K562 (cell line): Measurements from ENCODE around the gene RNU2-63P. TPM values are rescaled to one million over a fixed set of nuclear protein-coding genes. Genes with fewer than 3 reads are reported as not detected.
A peak's percentile ranks its signal among the peaks of the same experiment; 100 is the strongest.

Experiments
- ARHGAP35 ChIP-seq: fragments of 450-650 bp; IDR thresholded peaks from 2 replicates; pipeline ENCODE4 v1.6.1; 2018; ENCODE audit not compliant: partially characterized antibody
- DMBX1 ChIP-seq: fragments of 250-450 bp; sonication (Bioruptor Pico); IDR thresholded peaks from 2 replicates; pipeline ENCODE4 v1.8.0; 2022; ENCODE audit warnings: inconsistent platforms, mild to moderate bottlenecking, moderate library complexity, borderline replicate concordance
- FIP1L1 ChIP-seq: fragments of 200-400 bp; formaldehyde crosslinking; IDR thresholded peaks from 2 replicates; pipeline ENCODE4 v1.6.1; 2018; ENCODE audit warnings: mild to moderate bottlenecking, low read depth, low read length; ENCODE audit not compliant: poor library complexity, severe bottlenecking
- FOXA3 ChIP-seq, 2 experiments: fragments of 450-650 bp in 1 of 2; sonication (generic) in 1 of 2; formaldehyde crosslinking; IDR thresholded peaks in 1 of 2; conservative IDR thresholded peaks in 1 of 2; 2 replicates each; pipeline versions ENCODE4 v1.4.0 to v1.8.0; 2020 to 2022; ENCODE audit warnings: mild to moderate bottlenecking in 2 of 2, missing genetic modification reagents in 1 of 2
- GTF2E2 ChIP-seq: fragments of 200-800 bp; sonication (Bioruptor generic); IDR thresholded peaks from 2 replicates; pipeline ENCODE4 v1.6.1; 2016; ENCODE audit warnings: missing genetic modification characterization, missing compliant biosample characterization
- KDM5B ChIP-seq: fragments of 200-600 bp; sonication (generic); IDR thresholded peaks from 2 replicates; pipeline ENCODE4 v1.6.1; 2012; ENCODE audit warnings: low read depth, mild to moderate bottlenecking, moderate library complexity, low read length, control low read depth, inconsistent platforms; ENCODE audit not compliant: insufficient replicate concordance
- RBFOX2 ChIP-seq: fragments of 200-400 bp; formaldehyde crosslinking; IDR thresholded peaks from 2 replicates; pipeline ENCODE4 v1.6.1; 2017; ENCODE audit warnings: low read depth, mild to moderate bottlenecking, low read length, moderate library complexity
- STAG1 ChIP-seq: sonication (generic); formaldehyde crosslinking; IDR thresholded peaks from 2 replicates; pipeline ENCODE4 v1.5.0; 2020; ENCODE audit warnings: missing genetic modification reagents, borderline replicate concordance
- polyA plus RNA-seq, 8 experiments: library from polyadenylated mRNA; depleted of rRNA in 4 of 8; stranded (reverse) in 5 of 8; unstranded in 3 of 8; fragments of >200 nt; fragmentation: Nextera tagmentation in 2 of 8; fragmentation: Illumina TruSeq in 1 of 8; extraction: Ambion mirVana in 2 of 8; extraction: Trizol in 1 of 8; gene quantifications; 2 replicates each; pipeline versions ENCODE4 v1.2.1 to v1.2.3, GENCODE V29; 2011 to 2014; ENCODE audit warnings: inconsistent platforms in 1 of 8, missing spikeins in 1 of 8
- total RNA-seq, 7 experiments: library from RNA; depleted of rRNA in 6 of 7; stranded (reverse); fragments of >200 nt in 6 of 7; fragmentation: Illumina TruSeq in 2 of 7; extraction: Trizol in 2 of 7; gene quantifications; 2 replicates each; pipeline versions ENCODE4 v1.2.1 to v1.2.3, GENCODE V29; 2011 to 2021; ENCODE audit warnings: low replicate concordance in 1 of 7
- TF ChIP-seq, protein P1 (sequence below): IDR thresholded peaks from 2 replicates; pipeline ENCODE4 v1.6.1; 2011; ENCODE audit not compliant: insufficient read length; ENCODE audit errors: extremely low read depth
- TF ChIP-seq, protein P2 (sequence below): fragments of 450-650 bp; IDR thresholded peaks from 2 replicates; pipeline ENCODE4 v1.6.1; 2014; ENCODE audit warnings: low read depth, mild to moderate bottlenecking, moderate library complexity, borderline replicate concordance
- TF ChIP-seq, protein P3 (sequence below): sonication (generic); formaldehyde crosslinking; IDR thresholded peaks from 2 replicates; pipeline ENCODE4 v1.8.0; 2022; ENCODE audit warnings: mild to moderate bottlenecking, missing genetic modification reagents

The RNU2-63P gene
- total and polyA plus RNA-seq, 9 of the 15 experiments (the other 6 are each of a cell fraction or from before 2014, with no cell fraction given) = 5.8 to 253 (median 169) TPM; not detected in 4

DNA sequence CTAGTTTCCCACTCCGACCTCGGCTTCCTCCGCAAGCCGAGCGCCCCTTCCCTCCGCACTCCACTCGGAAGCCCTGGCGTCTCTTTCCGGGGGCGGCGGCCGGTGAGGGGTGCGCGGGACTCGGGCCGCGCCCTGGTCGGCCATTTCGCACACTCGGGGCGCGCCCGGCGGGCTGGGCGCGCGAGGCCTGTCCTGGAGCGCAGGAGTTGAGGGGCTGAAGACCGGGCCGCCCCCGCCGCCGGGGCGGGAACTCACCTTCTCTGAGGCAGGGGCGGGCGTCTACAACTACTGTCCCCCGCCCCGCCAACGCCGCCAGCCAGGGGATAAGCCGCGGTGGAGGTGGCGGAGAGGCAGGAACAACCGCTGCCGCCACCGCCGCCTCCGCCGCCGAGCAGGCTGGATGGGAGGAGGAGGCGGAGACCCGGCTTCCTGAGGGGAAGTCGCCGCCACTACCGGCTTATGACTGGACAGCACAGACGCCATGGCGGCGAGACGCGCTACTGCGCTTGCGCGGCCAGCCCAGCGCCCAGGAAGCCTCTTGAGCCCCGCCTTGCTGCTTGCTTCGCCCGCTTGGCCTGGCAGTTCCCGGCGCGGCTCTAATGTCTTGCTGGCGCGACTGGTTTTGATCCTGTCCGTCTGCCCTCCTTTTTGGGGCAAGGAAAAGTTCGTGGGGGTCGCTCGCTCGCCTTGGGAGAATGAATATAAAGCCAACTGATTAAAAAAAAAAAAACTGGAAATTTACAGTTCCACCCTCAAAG lies 39.2 kb upstream of the RNU2-63P start, which contains the start of gene KRCC1 (continued):
- no peak for TF ChIP-seq DMBX1 (CRISPR knock-in tag)
- peak; percentile 91 for TF ChIP-seq GTF2E2 (tag)
- peak; percentile 54 for TF ChIP-seq FIP1L1
- TF ChIP-seq, protein P1, sequence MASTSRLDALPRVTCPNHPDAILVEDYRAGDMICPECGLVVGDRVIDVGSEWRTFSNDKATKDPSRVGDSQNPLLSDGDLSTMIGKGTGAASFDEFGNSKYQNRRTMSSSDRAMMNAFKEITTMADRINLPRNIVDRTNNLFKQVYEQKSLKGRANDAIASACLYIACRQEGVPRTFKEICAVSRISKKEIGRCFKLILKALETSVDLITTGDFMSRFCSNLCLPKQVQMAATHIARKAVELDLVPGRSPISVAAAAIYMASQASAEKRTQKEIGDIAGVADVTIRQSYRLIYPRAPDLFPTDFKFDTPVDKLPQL = peak; percentile 17
- TF ChIP-seq, protein P2, sequence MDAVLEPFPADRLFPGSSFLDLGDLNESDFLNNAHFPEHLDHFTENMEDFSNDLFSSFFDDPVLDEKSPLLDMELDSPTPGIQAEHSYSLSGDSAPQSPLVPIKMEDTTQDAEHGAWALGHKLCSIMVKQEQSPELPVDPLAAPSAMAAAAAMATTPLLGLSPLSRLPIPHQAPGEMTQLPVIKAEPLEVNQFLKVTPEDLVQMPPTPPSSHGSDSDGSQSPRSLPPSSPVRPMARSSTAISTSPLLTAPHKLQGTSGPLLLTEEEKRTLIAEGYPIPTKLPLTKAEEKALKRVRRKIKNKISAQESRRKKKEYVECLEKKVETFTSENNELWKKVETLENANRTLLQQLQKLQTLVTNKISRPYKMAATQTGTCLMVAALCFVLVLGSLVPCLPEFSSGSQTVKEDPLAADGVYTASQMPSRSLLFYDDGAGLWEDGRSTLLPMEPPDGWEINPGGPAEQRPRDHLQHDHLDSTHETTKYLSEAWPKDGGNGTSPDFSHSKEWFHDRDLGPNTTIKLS = no peak; the same call in 1 of the 2 replicates
- TF ChIP-seq ARHGAP35 = no peak
- peak; percentile 69 for TF ChIP-seq KDM5B
- peak; percentile 98 for TF ChIP-seq RBFOX2
- no peak for TF ChIP-seq FOXA3 (CRISPR knock-in tag; conservative IDR thresholded peaks at IDR 0.05 in 1 of 2, IDR thresholded peaks at IDR 0.05 in 1 of 2)
- TF ChIP-seq STAG1 (CRISPR knock-in tag) = peak; percentile 30; the same call in 1 of the 2 replicates
- TF ChIP-seq, protein P3, sequence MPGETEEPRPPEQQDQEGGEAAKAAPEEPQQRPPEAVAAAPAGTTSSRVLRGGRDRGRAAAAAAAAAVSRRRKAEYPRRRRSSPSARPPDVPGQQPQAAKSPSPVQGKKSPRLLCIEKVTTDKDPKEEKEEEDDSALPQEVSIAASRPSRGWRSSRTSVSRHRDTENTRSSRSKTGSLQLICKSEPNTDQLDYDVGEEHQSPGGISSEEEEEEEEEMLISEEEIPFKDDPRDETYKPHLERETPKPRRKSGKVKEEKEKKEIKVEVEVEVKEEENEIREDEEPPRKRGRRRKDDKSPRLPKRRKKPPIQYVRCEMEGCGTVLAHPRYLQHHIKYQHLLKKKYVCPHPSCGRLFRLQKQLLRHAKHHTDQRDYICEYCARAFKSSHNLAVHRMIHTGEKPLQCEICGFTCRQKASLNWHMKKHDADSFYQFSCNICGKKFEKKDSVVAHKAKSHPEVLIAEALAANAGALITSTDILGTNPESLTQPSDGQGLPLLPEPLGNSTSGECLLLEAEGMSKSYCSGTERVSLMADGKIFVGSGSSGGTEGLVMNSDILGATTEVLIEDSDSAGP (CRISPR knock-in tag) = no peak
